ENCODE data around the gene RGS3.

DNA sequence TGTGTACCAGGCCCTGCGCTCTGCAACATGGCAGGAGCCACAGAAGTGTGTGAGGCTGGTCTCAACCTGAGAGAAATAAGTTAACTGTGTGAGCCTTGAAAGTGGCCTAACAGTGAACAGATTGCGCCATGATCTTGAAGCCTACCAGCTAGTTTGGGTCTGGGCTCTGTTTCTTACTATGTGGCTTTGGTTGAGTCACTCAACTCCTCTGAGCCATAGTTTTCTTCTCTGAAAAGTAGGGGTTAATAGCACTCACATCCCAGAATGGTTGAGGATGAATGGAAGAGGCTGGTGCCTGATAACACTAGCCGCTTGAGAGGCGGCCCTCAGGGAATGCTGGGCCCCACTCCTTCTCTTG, 121.5 kb downstream of the RGS3 start:
- TF ChIP-seq ZNF565 (CRISPR knock-in tag; conservative IDR thresholded peaks at IDR 0.05; ENCODE audit: low read depth) = no peak
- TF ChIP-seq ESRRG (CRISPR knock-in tag; IDR thresholded peaks at IDR 0.05) = no peak
- no peak for TF ChIP-seq PPARA (CRISPR knock-in tag; IDR thresholded peaks at IDR 0.05; ENCODE audit: borderline replicate concordance)
- no peak for TF ChIP-seq ZFP3 (CRISPR knock-in tag; IDR thresholded peaks at IDR 0.05)
- TF ChIP-seq, protein P1, sequence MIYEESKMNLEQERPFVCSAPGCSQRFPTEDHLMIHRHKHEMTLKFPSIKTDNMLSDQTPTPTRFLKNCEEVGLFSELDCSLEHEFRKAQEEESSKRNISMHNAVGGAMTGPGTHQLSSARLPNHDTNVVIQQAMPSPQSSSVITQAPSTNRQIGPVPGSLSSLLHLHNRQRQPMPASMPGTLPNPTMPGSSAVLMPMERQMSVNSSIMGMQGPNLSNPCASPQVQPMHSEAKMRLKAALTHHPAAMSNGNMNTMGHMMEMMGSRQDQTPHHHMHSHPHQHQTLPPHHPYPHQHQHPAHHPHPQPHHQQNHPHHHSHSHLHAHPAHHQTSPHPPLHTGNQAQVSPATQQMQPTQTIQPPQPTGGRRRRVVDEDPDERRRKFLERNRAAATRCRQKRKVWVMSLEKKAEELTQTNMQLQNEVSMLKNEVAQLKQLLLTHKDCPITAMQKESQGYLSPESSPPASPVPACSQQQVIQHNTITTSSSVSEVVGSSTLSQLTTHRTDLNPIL (CRISPR knock-in tag; IDR thresholded peaks at IDR 0.05; ENCODE audit: low read depth) = no peak
- TF ChIP-seq, protein P2, sequence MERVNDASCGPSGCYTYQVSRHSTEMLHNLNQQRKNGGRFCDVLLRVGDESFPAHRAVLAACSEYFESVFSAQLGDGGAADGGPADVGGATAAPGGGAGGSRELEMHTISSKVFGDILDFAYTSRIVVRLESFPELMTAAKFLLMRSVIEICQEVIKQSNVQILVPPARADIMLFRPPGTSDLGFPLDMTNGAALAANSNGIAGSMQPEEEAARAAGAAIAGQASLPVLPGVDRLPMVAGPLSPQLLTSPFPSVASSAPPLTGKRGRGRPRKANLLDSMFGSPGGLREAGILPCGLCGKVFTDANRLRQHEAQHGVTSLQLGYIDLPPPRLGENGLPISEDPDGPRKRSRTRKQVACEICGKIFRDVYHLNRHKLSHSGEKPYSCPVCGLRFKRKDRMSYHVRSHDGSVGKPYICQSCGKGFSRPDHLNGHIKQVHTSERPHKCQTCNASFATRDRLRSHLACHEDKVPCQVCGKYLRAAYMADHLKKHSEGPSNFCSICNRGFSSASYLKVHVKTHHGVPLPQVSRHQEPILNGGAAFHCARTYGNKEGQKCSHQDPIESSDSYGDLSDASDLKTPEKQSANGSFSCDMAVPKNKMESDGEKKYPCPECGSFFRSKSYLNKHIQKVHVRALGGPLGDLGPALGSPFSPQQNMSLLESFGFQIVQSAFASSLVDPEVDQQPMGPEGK (CRISPR knock-in tag; IDR thresholded peaks at IDR 0.05; ENCODE audit: borderline replicate concordance) = no peak
- TF ChIP-seq OSR1 (CRISPR knock-in tag; IDR thresholded peaks at IDR 0.05) = no peak
- TF ChIP-seq TCF4 (CRISPR knock-in tag; IDR thresholded peaks at IDR 0.05; ENCODE audit: borderline replicate concordance) = no peak
- TF ChIP-seq ARNTL (CRISPR knock-in tag; IDR thresholded peaks at IDR 0.05; ENCODE audit: borderline replicate concordance, low read depth) = no peak
- no peak for TF ChIP-seq ZC3H10 (CRISPR knock-in tag; IDR thresholded peaks at IDR 0.05)
- TF ChIP-seq BACH2 (CRISPR knock-in tag; IDR thresholded peaks at IDR 0.05; ENCODE audit: borderline replicate concordance) = no peak
- TF ChIP-seq ZNF8 (CRISPR knock-in tag; IDR thresholded peaks at IDR 0.05) = no peak
- no peak for TF ChIP-seq TOX (CRISPR knock-in tag; IDR thresholded peaks at IDR 0.05; ENCODE audit: borderline replicate concordance)
- no peak for TF ChIP-seq CSDC2 (CRISPR knock-in tag; IDR thresholded peaks at IDR 0.05)
